H1 (cell line): ENCODE results near the gene SLC15A1. TPM values are rescaled to one million over a fixed set of nuclear protein-coding genes. Genes with fewer than 3 reads are reported as not detected.

Experiments
- CTCF ChIA-PET: fragments of 300-600 bp; sonication (Branson Sonifier 250); formaldehyde crosslinking; loops from one replicate; lab custom pipeline; 2021; ENCODE audit not compliant: partially characterized antibody; lab: Charles Lee
- POLR2A ChIA-PET: fragments of 300-600 bp; sonication (Branson Sonifier 250); formaldehyde crosslinking; loops from one replicate; lab custom pipeline; 2021; ENCODE audit warnings: inconsistent platforms; ENCODE audit not compliant: partially characterized antibody; lab: Charles Lee
- DNase-seq, 2 experiments: peaks; one replicate each; pipeline versions ENCODE4 v3.0.0 to v3.0.0-alpha.2; 2010 to 2022; ENCODE audit warnings: low spot score in 2 of 2, low read depth in 1 of 2, mixed read lengths in 1 of 2
- FAIRE-seq: peaks from 2 replicates; lab custom pipeline; 2011; peaks lifted over from hg19 to GRCh38; lab: Jason Lieb, UNC
- H2AFZ ChIP-seq: 2 replicates; pipeline ENCODE4 v1.8.1; 2012; ENCODE audit warnings: low read length, inconsistent platforms
- H2AK5ac ChIP-seq: 2 replicates; pipeline ENCODE4 v1.6.1; 2013; ENCODE audit warnings: low read depth, low read length
- H2BK120ac ChIP-seq: replicated peaks from 2 replicates; pipeline ENCODE3; 2013; ENCODE audit warnings: low read depth, low read length, inconsistent platforms
- H2BK12ac ChIP-seq: 2 replicates; pipeline ENCODE4 v1.6.1; 2013; ENCODE audit warnings: low read depth, low read length
- H2BK15ac ChIP-seq: 2 replicates; pipeline ENCODE4 v1.6.1; 2013; ENCODE audit warnings: low read length
- H2BK20ac ChIP-seq: 2 replicates; pipeline ENCODE4 v1.6.1; 2013; ENCODE audit warnings: low read length
- H2BK5ac ChIP-seq: 2 replicates; pipeline ENCODE4 v1.6.1; 2013; ENCODE audit warnings: low read depth, low read length
- H3K14ac ChIP-seq: 2 replicates; pipeline ENCODE4 v1.6.1; 2013; ENCODE audit warnings: inconsistent platforms; ENCODE audit not compliant: insufficient read length
- H3K18ac ChIP-seq: 2 replicates; pipeline ENCODE4 v1.6.1; 2013; ENCODE audit warnings: low read length; ENCODE audit errors: extremely low read depth
- H3K23ac ChIP-seq: 2 replicates; pipeline ENCODE4 v1.6.1; 2013; ENCODE audit warnings: inconsistent platforms; ENCODE audit not compliant: insufficient read length
- H3K23me2 ChIP-seq: 2 replicates; pipeline ENCODE4 v1.6.1; 2013; ENCODE audit warnings: low read depth, low read length
- H3K27ac ChIP-seq: 2 replicates; pipeline ENCODE4 v1.6.1; 2011; ENCODE audit warnings: low read depth, low read length, inconsistent platforms
- H3K27me3 ChIP-seq, 4 experiments: replicated peaks in 1 of 4; 1 replicate in 1 of 4; 2 replicates in 3 of 4; pipeline versions ENCODE4 v1.6.1 to v1.8.1; 2011 to 2013; ENCODE audit warnings: low read length in 3 of 4, mild to moderate bottlenecking in 3 of 4, inconsistent platforms in 2 of 4, mixed read lengths in 2 of 4, moderate library complexity in 1 of 4; ENCODE audit not compliant: control insufficient read depth in 3 of 4, insufficient read depth in 3 of 4; ENCODE audit errors: extremely low read depth in 1 of 4
- H3K36me3 ChIP-seq, 4 experiments: 2 replicates each; pipeline versions ENCODE4 v1.6.1 to v1.8.1; 2011 to 2013; ENCODE audit warnings: mild to moderate bottlenecking in 4 of 4, low read length in 3 of 4, moderate library complexity in 2 of 4, control low read depth in 1 of 4, inconsistent platforms in 1 of 4; ENCODE audit not compliant: insufficient read depth in 4 of 4, control insufficient read depth in 2 of 4
- H3K4ac ChIP-seq: replicated peaks from 2 replicates; pipeline ENCODE3; 2013; ENCODE audit warnings: low read length, low read depth, mixed read lengths, inconsistent platforms; ENCODE audit not compliant: insufficient read length
- H3K4me1 ChIP-seq, 4 experiments: replicated peaks in 1 of 4; 1 replicate in 1 of 4; 2 replicates in 3 of 4; pipeline versions ENCODE4 v1.6.1 to v1.8.1; 2011 to 2013; ENCODE audit warnings: low read length in 3 of 4, inconsistent platforms in 2 of 4, mixed read lengths in 1 of 4; ENCODE audit not compliant: insufficient read depth in 4 of 4, control insufficient read depth in 3 of 4
- H3K4me2 ChIP-seq, 2 experiments: 2 replicates each; pipeline versions ENCODE4 v1.6.1 to v1.8.1; 2011 to 2013; ENCODE audit warnings: low read depth in 2 of 2, low read length in 2 of 2, control low read depth in 1 of 2, inconsistent platforms in 1 of 2, mild to moderate bottlenecking in 1 of 2; ENCODE audit not compliant: insufficient read depth in 1 of 2
- H3K4me3 ChIP-seq, 4 experiments: fragments of 200-600, 300-600 bp in 1 of 4; sonication (generic), shearing (Covaris generic), sonication (Bioruptor Twin) in 1 of 4; 2 replicates each; pipeline versions ENCODE4 v1.5.1 to v1.8.1; 2011 to 2016; ENCODE audit warnings: low read length in 4 of 4, low read depth in 3 of 4, control low read depth in 2 of 4, inconsistent platforms in 2 of 4, mild to moderate bottlenecking in 2 of 4, mixed read lengths in 1 of 4, moderate library complexity in 1 of 4; ENCODE audit not compliant: insufficient read depth in 2 of 4; ENCODE audit errors: extremely low read depth in 1 of 4
- H3K56ac ChIP-seq: replicated peaks from 2 replicates; pipeline ENCODE3; 2013; ENCODE audit warnings: low read depth, mild to moderate bottlenecking, mixed read lengths, low read length, inconsistent platforms; ENCODE audit not compliant: insufficient read length
- H3K79me1 ChIP-seq: 2 replicates; pipeline ENCODE4 v1.6.1; 2013; ENCODE audit warnings: low read depth, low read length, control low read depth
- H3K79me2 ChIP-seq, 2 experiments: 2 replicates each; pipeline versions ENCODE4 v1.6.1 to v1.8.1; 2012 to 2013; ENCODE audit warnings: low read length in 2 of 2, mild to moderate bottlenecking in 2 of 2, inconsistent platforms in 1 of 2; ENCODE audit not compliant: insufficient read depth in 2 of 2, control insufficient read depth in 1 of 2
- H3K9ac ChIP-seq, 4 experiments: replicated peaks in 1 of 4; 1 replicate in 1 of 4; 2 replicates in 3 of 4; pipeline versions ENCODE4 v1.6.1 to v1.8.1; 2011 to 2013; ENCODE audit warnings: low read depth in 3 of 4, low read length in 3 of 4, control low read depth in 2 of 4, mild to moderate bottlenecking in 2 of 4, moderate library complexity in 2 of 4, inconsistent platforms in 1 of 4; ENCODE audit errors: extremely low read depth in 1 of 4
- H3K9me3 ChIP-seq, 2 experiments: 2 replicates each; pipeline versions ENCODE4 v1.6.1 to v1.8.1; 2012 to 2013; ENCODE audit warnings: mild to moderate bottlenecking in 2 of 2, moderate library complexity in 2 of 2, control low read depth in 1 of 2, inconsistent platforms in 1 of 2, low read depth in 1 of 2, low read length in 1 of 2, mixed read lengths in 1 of 2; ENCODE audit not compliant: insufficient read depth in 2 of 2
- H4K20me1 ChIP-seq, 2 experiments: replicated peaks in 1 of 2; 2 replicates each; pipeline versions ENCODE3 to v1.8.1; 2011 to 2013; ENCODE audit warnings: inconsistent platforms in 2 of 2, low read length in 2 of 2, mild to moderate bottlenecking in 1 of 2; ENCODE audit not compliant: insufficient read depth in 2 of 2, control insufficient read depth in 1 of 2
- H4K5ac ChIP-seq: 2 replicates; pipeline ENCODE4 v1.6.1; 2013; ENCODE audit warnings: low read length, low read depth, mixed read lengths, inconsistent platforms; ENCODE audit not compliant: insufficient read length
- H4K8ac ChIP-seq: 2 replicates; pipeline ENCODE4 v1.8.0; 2013; ENCODE audit warnings: mild to moderate bottlenecking, moderate library complexity, low read length, inconsistent platforms; ENCODE audit not compliant: insufficient read depth; ENCODE audit errors: extremely low read depth
- H4K91ac ChIP-seq: replicated peaks from 2 replicates; pipeline ENCODE3; 2013; ENCODE audit warnings: low read length, mixed read lengths, inconsistent platforms; ENCODE audit not compliant: insufficient read length
- BACH1 ChIP-seq: IDR thresholded peaks from 2 replicates; pipeline ENCODE4 v1.6.1; 2012; ENCODE audit warnings: low read length, improper control_type of control experiment
- BRCA1 ChIP-seq: IDR thresholded peaks from 2 replicates; pipeline ENCODE4 v1.6.1; 2012; ENCODE audit warnings: low read depth, low read length, improper control_type of control experiment
- E2F6 ChIP-seq: IDR thresholded peaks from 2 replicates; pipeline ENCODE4 v1.6.1; 2012; ENCODE audit warnings: inconsistent platforms
- EGR1 ChIP-seq: IDR thresholded peaks from 2 replicates; pipeline ENCODE4 v1.6.1; 2011; ENCODE audit warnings: low read depth, low read length, borderline replicate concordance
- EP300 ChIP-seq, 2 experiments: IDR thresholded peaks; 1 replicate in 1 of 2; 2 replicates in 1 of 2; pipeline ENCODE4 v1.6.1; 2011 to 2012; ENCODE audit warnings: low read depth in 2 of 2, low read length in 2 of 2, mild to moderate bottlenecking in 2 of 2, borderline replicate concordance in 1 of 2, inconsistent platforms in 1 of 2, moderate library complexity in 1 of 2
- FOSL1 ChIP-seq: IDR thresholded peaks from 2 replicates; pipeline ENCODE4 v1.6.1; 2011; ENCODE audit warnings: mild to moderate bottlenecking, low read depth, low read length, moderate library complexity; ENCODE audit not compliant: insufficient read depth
- GTF2F1 ChIP-seq: IDR thresholded peaks from 2 replicates; pipeline ENCODE4 v1.6.1; 2012; ENCODE audit warnings: low read depth, low read length, improper control_type of control experiment, borderline replicate concordance
- HDAC2 ChIP-seq, 2 experiments: fragments of 300-600 bp in 1 of 2; sonication (generic) in 1 of 2; IDR thresholded peaks; 2 replicates each; pipeline ENCODE4 v1.6.1; 2011 to 2012; ENCODE audit warnings: low read depth in 2 of 2, low read length in 2 of 2, mild to moderate bottlenecking in 2 of 2, moderate library complexity in 2 of 2, borderline replicate concordance in 1 of 2, inconsistent platforms in 1 of 2
- MAX ChIP-seq: IDR thresholded peaks from 2 replicates; pipeline ENCODE4 v1.6.1; 2012; ENCODE audit warnings: inconsistent platforms
- POLR2A ChIP-seq, 2 experiments: IDR thresholded peaks; 1 replicate in 1 of 2; 2 replicates in 1 of 2; pipeline ENCODE4 v1.6.1; 2011; ENCODE audit warnings: low read depth in 2 of 2, low read length in 2 of 2, mild to moderate bottlenecking in 2 of 2; ENCODE audit errors: control extremely low read depth in 1 of 2
- RBBP5 ChIP-seq: IDR thresholded peaks from 2 replicates; pipeline ENCODE4 v1.7.1; 2012; ENCODE audit warnings: low read depth, mild to moderate bottlenecking, inconsistent platforms, low read length, moderate library complexity, borderline replicate concordance
- SAP30 ChIP-seq: fragments of 300-600 bp; sonication (generic); IDR thresholded peaks from 2 replicates; pipeline ENCODE4 v1.7.1; 2012; ENCODE audit warnings: low read length, moderate library complexity, mild to moderate bottlenecking, inconsistent platforms; ENCODE audit not compliant: insufficient read depth, insufficient replicate concordance
- WGBS, 2 experiments: shearing (Covaris generic) in 1 of 2; methylation state at CpG; one replicate each; pipeline versions ENCODE4 v1.1.6 to v1.1.7; 2013 to 2015; ENCODE audit warnings: low lambda C conversion rate in 2 of 2, mixed read lengths in 2 of 2, inconsistent platforms in 1 of 2, low coverage in 1 of 2, missing lambda C conversion rate in 1 of 2; ENCODE audit not compliant: insufficient replicate concordance in 2 of 2, insufficient coverage in 1 of 2, insufficient read length in 1 of 2; ENCODE audit errors: extremely low coverage in 1 of 2, missing lambda C conversion rate in 1 of 2; 5-methylcytosine and 5-hydroxymethylcytosine counted together
- polyA plus RNA-seq, 7 experiments: library from polyadenylated mRNA; depleted of rRNA in 3 of 7; stranded (reverse) in 5 of 7; unstranded in 2 of 7; fragments of >200 nt in 5 of 7; fragments of 200-250 nt in 2 of 7; gene quantifications; 1 replicate in 5 of 7; 2 replicates in 1 of 7; 4 replicates in 1 of 7; pipeline versions ENCODE4 v1.2.1 to v1.2.3, GENCODE V29; 2011 to 2013; ENCODE audit warnings: missing spikeins in 2 of 7, mixed read lengths in 2 of 7
- total RNA-seq: library from RNA; stranded (reverse); fragmentation: NEBNext Ultra II Directional; extraction: Animal tissue kit (Norgen Biotek cat#: 25700); gene quantifications from 2 replicates; pipeline ENCODE4 v1.2.1, GENCODE V29; 2021

The SLC15A1 gene
- total and polyA plus RNA-seq, 2 of the 8 experiments (the other 6 are each of a cell fraction or from before 2014, with no cell fraction given), result 1.3 to 2.4 TPM

- H3K18ac ChIP-seq, result no peak overlapping the region
- H3K79me2 ChIP-seq, result no peaks in the 10 kb centered on the region
- no peak overlapping the region for H2BK15ac ChIP-seq
- no peak overlapping the region for H3K23ac ChIP-seq
- no peaks in the 10 kb centered on the region for H3K9me3 ChIP-seq
- H4K8ac ChIP-seq, result no peak overlapping the region; the same call in 1 of the 2 replicates
- no peak overlapping the region for H3K56ac ChIP-seq
- H3K23me2 ChIP-seq, result no peaks in the 10 kb centered on the region
- H2BK5ac ChIP-seq, result no peak overlapping the region
- H3K4ac ChIP-seq, result no peak overlapping the region
- ChIA-PET POLR2A (no interaction called here), CTCF (interaction anchor here (0.5 to 5.0 kb wide), 7 partner anchors 10 to 267 kb away, joined by 3 to 37 read pairs (median 3); no protein-coding TSS in a partner anchor)
- H3K27ac ChIP-seq, result no peak overlapping the region
- no peak overlapping the region for H2BK120ac ChIP-seq
- FAIRE-seq (no peak), DNase-seq (no peak)
- H3K4me1 ChIP-seq, result no peaks in the 10 kb centered on the region; a peak in 1 of 7 replicates
- no peak overlapping the region for H3K9ac ChIP-seq
- no peak overlapping the region for H3K4me3 ChIP-seq
- no peaks in the 10 kb centered on the region for H3K79me1 ChIP-seq
- H2BK20ac ChIP-seq, result no peak overlapping the region
- no peak overlapping the region for H3K4me2 ChIP-seq
- no peak overlapping the region for H2AK5ac ChIP-seq
- no peak overlapping the region for H3K14ac ChIP-seq
- no peaks in the 10 kb centered on the region for H3K36me3 ChIP-seq
- H4K91ac ChIP-seq, result no peak overlapping the region
- no peak overlapping the region for H2AFZ ChIP-seq
- no peak overlapping the region for H2BK12ac ChIP-seq
- no peaks in the 10 kb centered on the region for H3K27me3 ChIP-seq
- no peaks in the 10 kb centered on the region for H4K20me1 ChIP-seq
- H4K5ac ChIP-seq, result no peak overlapping the region
- 96% methylated on average over 11 of the region's 20 CpGs; no CpG with 5 or more reads in 1 of the 2 experiments for WGBS, 2 experiments
- no peak for TF ChIP-seq POLR2A (IDR thresholded peaks at IDR 0.05; ENCODE audit: control extremely low read depth in 1 of 2, low read depth in 2 of 2, low read length in 2 of 2)
- TF ChIP-seq SAP30, result no peak
- TF ChIP-seq RBBP5, result no peak
- TF ChIP-seq HDAC2 (IDR thresholded peaks at IDR 0.05; ENCODE audit: borderline replicate concordance in 1 of 2, low read depth in 2 of 2, low read length in 2 of 2), result no peak
- TF ChIP-seq BACH1, result no peak
- TF ChIP-seq FOSL1, result no peak
- TF ChIP-seq E2F6, result no peak
- TF ChIP-seq EP300 (IDR thresholded peaks at IDR 0.05; ENCODE audit: borderline replicate concordance in 1 of 2, low read depth in 2 of 2, low read length in 2 of 2), result no peak
- TF ChIP-seq MAX, result no peak
- TF ChIP-seq EGR1, result no peak
- no peak for TF ChIP-seq BRCA1
- TF ChIP-seq GTF2F1, result no peak
Observed at GRCh38 chr13:98773921-98774320, 21.4 kb upstream of the SLC15A1 start.
